ENCODE data around the gene PTGR3.
"Not testable (repeated sequence)": the region's sequence is repeated elsewhere in the genome, so short reads cannot be mapped to it uniquely, and the experiment has no call there.

Gene PTGR3

GRCh38 chr18:75201282-75202270 lies 7.4 kb downstream of the PTGR3 start:
- DNase-seq, result no peak

- DNase-seq, result no peak
Observed at GRCh38 chr18:75200605-75201280, 8.2 kb downstream of the PTGR3 start.

GRCh38 chr18:75200071-75200470 lies 8.9 kb downstream of the PTGR3 start:
- DNase-seq, result no peak

- no peak for DNase-seq
Observed at GRCh38 chr18:75199327-75199726, 9.6 kb downstream of the PTGR3 start.

- DNase-seq, result no peak
Observed at GRCh38 chr18:75198036-75198435, 10.9 kb downstream of the PTGR3 start.

GRCh38 chr18:75192899-75193298 lies 16.0 kb downstream of the PTGR3 start:
- DNase-seq, result no peak

- DNase-seq, result no peak
Observed at GRCh38 chr18:75189696-75190095, 19.2 kb downstream of the PTGR3 start.

GRCh38 chr18:75187702-75188101 lies 21.2 kb downstream of the PTGR3 start:
- DNase-seq, result not testable (repeated sequence)

GRCh38 chr18:75185460-75185859 lies 23.5 kb downstream of the PTGR3 start:
- DNase-seq, result no peak

- DNase-seq, result no peak
Observed at GRCh38 chr18:75183973-75184493, 24.9 kb downstream of the PTGR3 start.

- no peak for DNase-seq
Observed at GRCh38 chr18:75183524-75183923, 25.4 kb downstream of the PTGR3 start.

- DNase-seq, result no peak
Observed at GRCh38 chr18:75179819-75180600, 28.9 kb downstream of the PTGR3 start.

- DNase-seq, result no peak
Observed at GRCh38 chr18:75178376-75178775, 30.6 kb downstream of the PTGR3 start.

- no peak for DNase-seq
Observed at GRCh38 chr18:75176849-75177248, 32.1 kb downstream of the PTGR3 start.

GRCh38 chr18:75173738-75174137 lies 35.2 kb downstream of the PTGR3 start:
- DNase-seq, result no peak

GRCh38 chr18:75173125-75173432 lies 35.9 kb downstream of the PTGR3 start:
- DNase-seq, result no peak

GRCh38 chr18:75172299-75173124 lies 36.4 kb downstream of the PTGR3 start:
- no peak for DNase-seq

GRCh38 chr18:75170916-75171315 lies 38.0 kb downstream of the PTGR3 start:
- no peak for DNase-seq

- DNase-seq, result no peak
Observed at GRCh38 chr18:75170022-75170789, 38.7 kb downstream of the PTGR3 start.

- DNase-seq, result no peak
Observed at GRCh38 chr18:75169411-75169810, 39.5 kb downstream of the PTGR3 start.

- no peak for DNase-seq
Observed at GRCh38 chr18:75168619-75169018, 40.3 kb downstream of the PTGR3 start.

Measured in stimulated activated CD4-positive, alpha-beta T cell treated with anti-CD3 and anti-CD28 coated beads, Interleukin-4, amount 100 ng/mL, for 1 hour (primary cell).